ENCODE data around the gene ZMYND10.

GRCh38 chr3:50364573-50365079 is 19.1 kb upstream of the ZMYND10 start:
- TF ChIP-seq POLR2A (IDR thresholded peaks at IDR 0.05; ENCODE audit: low read length) (no peak), GATA1 (IDR thresholded peaks at IDR 0.05; ENCODE audit: low read depth, low read length) (no peak)
